ENCODE measurements around the gene SPINK4. TPM values are rescaled to one million over a fixed set of nuclear protein-coding genes. Genes with fewer than 3 reads are reported as not detected.

SPINK4 gene
- total RNA-seq, 3 donors from 2014 or later = not detected

DNA sequence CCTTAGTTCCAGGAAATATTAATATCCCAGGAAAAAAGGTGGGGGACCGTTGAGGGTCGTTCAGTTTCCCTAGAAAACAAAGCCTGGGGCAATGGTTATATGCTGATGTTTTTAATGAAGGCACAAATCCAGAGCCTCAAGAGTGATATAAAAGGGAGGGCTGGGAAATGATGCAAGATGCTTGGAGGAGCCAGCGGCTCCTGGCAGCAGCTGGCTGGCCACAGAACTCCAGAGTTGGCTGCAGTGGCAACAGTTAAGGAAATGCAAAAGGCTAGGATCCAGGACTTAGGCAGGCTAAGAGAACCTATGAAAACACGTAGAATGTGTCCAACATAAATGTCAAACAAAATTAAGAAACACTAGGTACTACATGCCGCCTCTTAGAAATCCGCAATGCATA lies 41.8 kb upstream of the SPINK4 start:
- H3K4me1 ChIP-seq = no peaks in the 10 kb centered on the region
- H3K36me3 ChIP-seq = no peaks in the 10 kb centered on the region
- no peaks in the 10 kb centered on the region for H3K27me3 ChIP-seq
- peak in 1 of 2 donors; percentile 44 for DNase-seq (ENCODE audit: low spot score in 2 of 2)
- H3K27ac ChIP-seq = peak overlapping the region; percentile 48 to 56
- H3K4me3 ChIP-seq = no peak overlapping the region
- intact Hi-C loops (cut with DNase I; ENCODE audit: low total_unique reads) = no loop called here
- H3K9me3 ChIP-seq = no peaks in the 10 kb centered on the region
- TF ChIP-seq POLR2AphosphoS5 (IDR thresholded peaks at IDR 0.05) = peak in 1 of 3 donors; percentile 56
- no peak for TF ChIP-seq POLR2A (IDR thresholded peaks at IDR 0.05)
- TF ChIP-seq, protein P1, sequence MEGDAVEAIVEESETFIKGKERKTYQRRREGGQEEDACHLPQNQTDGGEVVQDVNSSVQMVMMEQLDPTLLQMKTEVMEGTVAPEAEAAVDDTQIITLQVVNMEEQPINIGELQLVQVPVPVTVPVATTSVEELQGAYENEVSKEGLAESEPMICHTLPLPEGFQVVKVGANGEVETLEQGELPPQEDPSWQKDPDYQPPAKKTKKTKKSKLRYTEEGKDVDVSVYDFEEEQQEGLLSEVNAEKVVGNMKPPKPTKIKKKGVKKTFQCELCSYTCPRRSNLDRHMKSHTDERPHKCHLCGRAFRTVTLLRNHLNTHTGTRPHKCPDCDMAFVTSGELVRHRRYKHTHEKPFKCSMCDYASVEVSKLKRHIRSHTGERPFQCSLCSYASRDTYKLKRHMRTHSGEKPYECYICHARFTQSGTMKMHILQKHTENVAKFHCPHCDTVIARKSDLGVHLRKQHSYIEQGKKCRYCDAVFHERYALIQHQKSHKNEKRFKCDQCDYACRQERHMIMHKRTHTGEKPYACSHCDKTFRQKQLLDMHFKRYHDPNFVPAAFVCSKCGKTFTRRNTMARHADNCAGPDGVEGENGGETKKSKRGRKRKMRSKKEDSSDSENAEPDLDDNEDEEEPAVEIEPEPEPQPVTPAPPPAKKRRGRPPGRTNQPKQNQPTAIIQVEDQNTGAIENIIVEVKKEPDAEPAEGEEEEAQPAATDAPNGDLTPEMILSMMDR (IDR thresholded peaks at IDR 0.05) = no peak

DNA sequence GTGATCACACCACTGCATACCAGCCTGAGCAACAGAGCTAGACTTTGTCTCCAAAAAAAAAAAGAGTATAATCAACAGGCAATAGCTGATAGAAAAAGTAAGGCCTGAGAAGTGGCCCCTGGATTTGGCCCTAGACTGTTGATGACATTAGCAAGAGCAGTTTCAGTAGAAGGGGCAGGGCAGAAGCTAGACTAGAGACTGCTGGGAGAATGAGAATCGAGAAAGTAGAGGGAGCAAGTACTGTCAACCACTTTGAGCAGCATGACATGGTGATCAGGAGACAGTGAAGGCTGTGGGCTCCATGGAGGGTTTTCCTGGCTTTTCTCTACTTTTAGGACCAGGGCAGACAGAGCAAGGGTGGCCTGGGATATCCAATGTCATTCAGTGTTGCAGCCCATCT lies 37.9 kb upstream of the SPINK4 start:
- intact Hi-C loops (cut with DNase I; ENCODE audit: low total_unique reads) = no loop called here
- no peaks in the 10 kb centered on the region for H3K36me3 ChIP-seq

DNA sequence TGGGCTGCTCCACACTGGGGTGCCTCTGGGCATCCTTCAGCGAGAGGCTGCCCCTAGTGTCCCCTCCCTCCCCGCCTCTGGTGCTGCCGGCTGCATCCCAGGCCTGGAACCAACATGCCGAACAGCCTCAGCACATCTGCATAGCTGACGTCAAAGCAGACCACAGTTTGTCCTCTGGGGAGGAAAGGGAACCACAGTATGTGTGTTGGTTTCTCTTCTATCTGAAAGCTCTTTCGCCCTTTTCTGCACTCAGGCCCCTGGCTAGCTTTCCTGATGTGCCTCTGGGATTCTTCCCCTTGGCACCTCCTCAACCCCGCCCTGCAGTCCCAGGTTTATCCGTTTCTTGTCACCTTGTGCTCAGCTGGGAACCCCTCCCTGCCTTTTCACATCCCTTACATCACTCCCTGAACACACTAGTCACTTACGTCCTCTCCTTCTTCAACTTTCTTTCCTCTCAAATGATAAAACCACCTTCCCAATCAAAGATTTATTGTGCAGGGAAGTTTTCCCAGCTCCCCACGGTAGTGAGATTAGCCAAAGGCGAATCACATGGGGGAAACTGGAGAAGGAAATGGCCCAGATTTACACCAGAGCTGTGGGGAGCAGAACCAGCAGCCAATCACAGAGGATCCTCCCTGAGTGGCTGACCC lies 37.3 kb upstream of the SPINK4 start:
- TF ChIP-seq, protein P1 (IDR thresholded peaks at IDR 0.05) = no peak
- TF ChIP-seq POLR2A (IDR thresholded peaks at IDR 0.05) (no peak), POLR2AphosphoS5 (IDR thresholded peaks at IDR 0.05) (no peak)

More for the DNA sequence above, 37.9 kb upstream of the SPINK4 start:
- DNase-seq (ENCODE audit: low spot score in 2 of 2) = no peak
- Histone ChIP-seq H3K27ac (peak overlapping the region; percentile 50 to 66), H3K4me3 (no peak overlapping the region), H3K4me1 (no peaks in the 10 kb centered on the region), H3K27me3 (no peaks in the 10 kb centered on the region), H3K9me3 (no peaks in the 10 kb centered on the region)
- no peak for TF ChIP-seq POLR2A (IDR thresholded peaks at IDR 0.05)
- TF ChIP-seq, protein P1 (IDR thresholded peaks at IDR 0.05) = no peak

DNA sequence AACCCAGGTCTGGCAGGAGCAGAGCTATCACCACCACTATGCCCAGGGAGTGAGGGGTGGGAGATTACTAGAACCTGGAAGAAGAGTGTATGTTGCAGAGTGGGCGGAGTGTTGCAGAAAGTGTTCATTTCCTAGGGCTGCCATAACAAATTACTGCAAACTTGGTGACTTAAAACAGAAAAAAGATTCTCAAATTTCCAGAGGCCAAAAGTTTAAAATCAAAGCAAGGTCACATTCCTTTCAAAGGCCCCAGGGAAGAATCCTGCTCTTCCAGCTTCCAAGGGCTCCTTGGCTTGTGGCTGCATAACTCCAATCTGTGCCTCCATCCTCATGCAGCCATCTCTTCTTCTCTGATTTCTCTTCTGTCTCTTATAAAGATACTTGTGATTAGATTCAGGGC lies 30.6 kb upstream of the SPINK4 start:
- DNase-seq (ENCODE audit: low spot score in 2 of 2) = no peak
- Histone ChIP-seq H3K36me3 (no peaks in the 10 kb centered on the region), H3K9me3 (no peaks in the 10 kb centered on the region), H3K4me3 (no peak overlapping the region), H3K27ac (no peak overlapping the region), H3K4me1 (no peaks in the 10 kb centered on the region), H3K27me3 (no peaks in the 10 kb centered on the region)
- TF ChIP-seq, protein P1 (IDR thresholded peaks at IDR 0.05) = no peak
- TF ChIP-seq POLR2AphosphoS5 (IDR thresholded peaks at IDR 0.05) (no peak), POLR2A (IDR thresholded peaks at IDR 0.05) (no peak)
- intact Hi-C loops (cut with DNase I; ENCODE audit: low total_unique reads) = no loop called here

More for the DNA sequence above, 37.3 kb upstream of the SPINK4 start:
- Histone ChIP-seq H3K9me3 (no peaks in the 10 kb centered on the region), H3K27me3 (no peaks in the 10 kb centered on the region), H3K4me1 (no peaks in the 10 kb centered on the region), H3K27ac (peak overlapping the region; percentile 50 to 66), H3K36me3 (no peaks in the 10 kb centered on the region), H3K4me3 (peak overlapping the region in 1 of 3 donors; percentile 31)
- intact Hi-C loops (cut with DNase I; ENCODE audit: low total_unique reads) = no loop called here
- no peak for DNase-seq (ENCODE audit: low spot score in 2 of 2)

DNA sequence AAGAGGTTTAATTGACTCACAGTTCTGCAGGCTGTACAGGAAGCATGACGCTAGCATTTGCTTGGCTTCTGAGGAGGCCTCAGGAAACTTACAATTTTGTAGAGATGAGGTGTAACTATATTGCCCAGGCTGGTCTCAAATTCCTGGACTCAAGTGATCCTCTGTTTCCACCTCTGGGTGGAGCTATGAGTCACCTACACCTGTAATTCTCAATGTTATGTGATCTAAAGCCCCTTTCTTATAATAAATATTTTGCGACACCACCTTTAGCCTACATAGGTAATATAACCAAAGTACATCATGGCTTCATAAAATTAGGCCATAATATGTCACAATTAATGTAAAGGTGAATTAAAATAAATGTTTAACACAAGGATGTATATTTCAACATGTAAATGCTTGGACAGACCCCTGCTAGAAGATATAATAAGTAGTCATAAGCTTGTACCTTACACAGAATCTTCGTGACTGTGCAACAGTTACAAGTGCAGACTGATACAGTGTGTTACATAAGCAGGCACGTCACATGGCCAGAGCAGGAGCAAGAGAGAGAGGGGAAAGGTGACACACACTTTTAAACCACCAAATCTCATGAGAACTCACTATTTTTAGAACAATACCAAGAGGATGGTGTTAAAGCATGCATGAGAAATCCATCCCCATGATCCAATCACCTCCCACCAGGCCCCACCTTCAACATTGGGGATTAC lies 29.8 kb upstream of the SPINK4 start:
- H3K4me1 ChIP-seq = no peaks in the 10 kb centered on the region
- intact Hi-C loops (cut with DNase I; ENCODE audit: low total_unique reads) = no loop called here
- no peak for TF ChIP-seq POLR2AphosphoS5 (IDR thresholded peaks at IDR 0.05)
- TF ChIP-seq, protein P1 (IDR thresholded peaks at IDR 0.05) = no peak
- no peak for TF ChIP-seq POLR2A (IDR thresholded peaks at IDR 0.05)
- no peaks in the 10 kb centered on the region for H3K27me3 ChIP-seq
- H3K4me3 ChIP-seq = no peak overlapping the region
- H3K27ac ChIP-seq = no peak overlapping the region
- no peaks in the 10 kb centered on the region for H3K9me3 ChIP-seq
- no peaks in the 10 kb centered on the region for H3K36me3 ChIP-seq
- DNase-seq (ENCODE audit: low spot score in 2 of 2) = no peak
